ENCODE results near the gene DNAH10.
A peak's percentile ranks its signal among the peaks of the same experiment; 100 is the strongest.

DNA sequence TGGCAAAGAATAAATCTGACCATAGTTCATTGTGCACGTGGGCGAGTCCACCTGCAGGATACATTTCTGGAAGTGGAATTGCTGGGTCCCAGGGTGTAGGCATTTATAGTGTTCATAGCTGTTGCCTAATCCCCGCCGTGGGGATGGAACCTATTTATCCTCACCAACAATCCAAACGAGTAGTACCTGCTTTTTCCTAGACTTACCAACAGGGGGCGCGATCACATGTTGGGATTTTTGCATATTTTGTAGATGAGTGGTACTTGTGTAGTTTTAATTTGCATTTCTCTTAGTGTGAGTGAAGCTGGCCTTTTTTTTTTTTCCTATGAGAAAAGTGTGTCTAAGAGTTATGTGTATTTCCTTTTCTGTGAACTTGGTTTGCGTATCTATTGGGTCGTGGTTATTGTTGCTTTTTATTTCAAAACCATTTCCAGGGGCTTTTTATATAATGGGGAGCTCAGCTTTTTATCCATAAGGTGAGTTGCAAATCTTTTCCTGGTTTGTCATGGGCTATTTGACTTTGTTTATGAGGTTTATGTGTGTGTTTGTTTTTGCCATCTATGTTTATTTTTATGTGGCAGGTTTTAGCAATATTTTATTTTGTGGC lies 143.3 kb downstream of the DNAH10 start:
- TF ChIP-seq, protein P1, sequence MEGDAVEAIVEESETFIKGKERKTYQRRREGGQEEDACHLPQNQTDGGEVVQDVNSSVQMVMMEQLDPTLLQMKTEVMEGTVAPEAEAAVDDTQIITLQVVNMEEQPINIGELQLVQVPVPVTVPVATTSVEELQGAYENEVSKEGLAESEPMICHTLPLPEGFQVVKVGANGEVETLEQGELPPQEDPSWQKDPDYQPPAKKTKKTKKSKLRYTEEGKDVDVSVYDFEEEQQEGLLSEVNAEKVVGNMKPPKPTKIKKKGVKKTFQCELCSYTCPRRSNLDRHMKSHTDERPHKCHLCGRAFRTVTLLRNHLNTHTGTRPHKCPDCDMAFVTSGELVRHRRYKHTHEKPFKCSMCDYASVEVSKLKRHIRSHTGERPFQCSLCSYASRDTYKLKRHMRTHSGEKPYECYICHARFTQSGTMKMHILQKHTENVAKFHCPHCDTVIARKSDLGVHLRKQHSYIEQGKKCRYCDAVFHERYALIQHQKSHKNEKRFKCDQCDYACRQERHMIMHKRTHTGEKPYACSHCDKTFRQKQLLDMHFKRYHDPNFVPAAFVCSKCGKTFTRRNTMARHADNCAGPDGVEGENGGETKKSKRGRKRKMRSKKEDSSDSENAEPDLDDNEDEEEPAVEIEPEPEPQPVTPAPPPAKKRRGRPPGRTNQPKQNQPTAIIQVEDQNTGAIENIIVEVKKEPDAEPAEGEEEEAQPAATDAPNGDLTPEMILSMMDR (conservative IDR thresholded peaks at IDR 0.05): peak; percentile 85
- no peak for TF ChIP-seq EZH2 (IDR thresholded peaks at IDR 0.05; ENCODE audit: low read depth)
